Raji (cell line): ENCODE results near the gene TRPC4AP.

ENCODE experiments used
- POLR2A ChIP-seq: IDR thresholded peaks from 2 replicates; pipeline ENCODE4 v1.6.1; 2011; ENCODE audit warnings: low read depth, low read length, control low read depth; ENCODE audit not compliant: insufficient read depth

Gene TRPC4AP

DNA sequence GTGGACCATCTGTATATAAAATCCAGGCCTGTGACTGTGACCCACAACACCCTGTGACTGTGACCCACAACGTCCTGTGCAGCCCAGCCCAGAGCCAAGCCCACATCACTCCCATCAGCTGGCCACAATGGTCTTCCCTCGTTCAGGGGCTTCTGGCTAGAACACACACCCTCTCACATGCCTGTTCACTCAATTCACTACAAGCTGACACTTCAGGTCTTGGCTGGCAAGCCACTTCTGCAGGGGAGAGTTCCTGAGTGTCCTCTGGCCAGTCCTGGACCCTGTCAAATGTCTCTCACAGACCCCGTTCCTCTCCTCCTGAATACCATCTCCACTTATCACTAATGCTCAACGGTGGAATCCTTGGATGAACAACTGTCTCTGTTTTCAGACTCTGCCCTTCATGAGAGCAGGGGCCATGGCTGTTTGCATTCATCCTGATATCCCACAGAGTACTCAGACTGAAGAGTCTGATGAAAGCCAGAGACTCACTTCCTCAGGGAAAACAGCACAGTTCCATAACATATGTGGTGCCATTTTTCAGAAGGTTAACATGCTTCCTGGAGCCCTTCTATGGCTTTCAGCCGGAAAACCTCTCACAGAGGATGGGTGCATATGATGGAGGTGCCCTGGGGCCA, 80.9 kb downstream of the TRPC4AP start:
- no peak for TF ChIP-seq POLR2A

DNA sequence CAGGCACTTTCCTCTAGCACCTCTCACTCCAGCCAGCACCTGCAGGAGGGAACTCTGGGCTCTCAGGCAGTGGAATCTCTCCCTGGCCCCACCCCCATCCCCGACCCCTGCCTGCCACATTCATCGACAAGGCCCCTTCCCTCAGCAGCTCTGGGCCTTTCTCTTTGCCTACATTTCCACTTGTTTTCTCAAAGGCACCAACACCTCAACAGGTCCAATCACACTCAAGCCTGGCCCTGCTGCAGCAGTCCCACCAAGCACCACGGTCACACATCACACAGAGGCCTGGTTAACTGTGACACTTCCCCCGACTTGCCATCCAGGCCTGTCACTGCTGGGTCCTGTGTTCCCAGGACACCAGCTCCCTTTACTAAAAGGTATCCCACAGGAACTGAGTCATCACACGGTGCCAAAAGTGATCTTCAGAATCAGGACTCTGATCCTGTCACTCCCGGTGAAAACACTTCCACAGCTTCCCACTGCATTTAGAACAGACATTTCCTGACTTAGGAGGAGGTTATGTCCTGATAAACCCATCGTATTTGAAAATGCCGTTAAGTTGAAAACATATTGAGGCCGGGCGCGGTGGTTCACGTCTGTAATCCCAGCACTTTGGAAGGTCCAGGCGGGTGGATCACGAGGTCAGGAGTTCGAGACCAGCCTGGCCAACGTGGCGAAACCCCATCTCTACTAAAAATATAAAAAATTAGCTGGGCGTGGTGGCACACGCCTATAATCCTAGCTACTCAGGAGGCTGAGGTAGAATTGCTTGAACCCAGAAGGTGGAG, 82.0 kb downstream of the TRPC4AP start:
- TF ChIP-seq POLR2A = no peak

DNA sequence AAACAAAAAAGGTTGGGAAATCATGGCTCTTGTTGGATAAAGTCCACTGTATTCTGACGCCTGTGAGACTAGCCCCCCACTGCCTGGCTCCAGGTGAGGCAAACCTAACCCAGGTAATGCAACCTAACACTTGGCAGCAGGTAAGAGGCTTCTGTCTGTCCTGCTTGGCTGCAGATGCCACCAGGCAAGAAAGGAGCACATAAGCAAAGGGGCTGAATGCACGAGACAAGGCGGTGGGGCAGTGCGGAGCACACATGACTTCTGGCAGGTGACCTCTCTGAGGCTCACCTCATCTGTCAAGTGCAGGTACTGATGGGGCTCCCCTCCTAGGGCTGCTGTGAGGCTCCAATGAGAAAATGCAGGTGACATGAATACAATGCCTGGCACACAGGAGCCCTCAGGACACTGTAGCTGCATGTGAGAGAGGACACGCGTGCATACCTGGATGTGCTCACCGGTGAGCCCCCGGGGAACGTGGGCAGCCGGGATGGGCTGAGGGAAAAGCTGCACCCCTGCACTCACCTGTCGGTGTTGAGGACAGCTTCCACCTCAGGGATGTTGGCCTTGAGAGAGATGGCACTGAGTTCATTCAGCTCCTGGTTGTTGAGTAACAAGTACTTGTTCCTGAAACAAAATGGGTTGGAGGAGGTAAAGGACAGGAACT, 82.8 kb downstream of the TRPC4AP start:
- TF ChIP-seq POLR2A = no peak

DNA sequence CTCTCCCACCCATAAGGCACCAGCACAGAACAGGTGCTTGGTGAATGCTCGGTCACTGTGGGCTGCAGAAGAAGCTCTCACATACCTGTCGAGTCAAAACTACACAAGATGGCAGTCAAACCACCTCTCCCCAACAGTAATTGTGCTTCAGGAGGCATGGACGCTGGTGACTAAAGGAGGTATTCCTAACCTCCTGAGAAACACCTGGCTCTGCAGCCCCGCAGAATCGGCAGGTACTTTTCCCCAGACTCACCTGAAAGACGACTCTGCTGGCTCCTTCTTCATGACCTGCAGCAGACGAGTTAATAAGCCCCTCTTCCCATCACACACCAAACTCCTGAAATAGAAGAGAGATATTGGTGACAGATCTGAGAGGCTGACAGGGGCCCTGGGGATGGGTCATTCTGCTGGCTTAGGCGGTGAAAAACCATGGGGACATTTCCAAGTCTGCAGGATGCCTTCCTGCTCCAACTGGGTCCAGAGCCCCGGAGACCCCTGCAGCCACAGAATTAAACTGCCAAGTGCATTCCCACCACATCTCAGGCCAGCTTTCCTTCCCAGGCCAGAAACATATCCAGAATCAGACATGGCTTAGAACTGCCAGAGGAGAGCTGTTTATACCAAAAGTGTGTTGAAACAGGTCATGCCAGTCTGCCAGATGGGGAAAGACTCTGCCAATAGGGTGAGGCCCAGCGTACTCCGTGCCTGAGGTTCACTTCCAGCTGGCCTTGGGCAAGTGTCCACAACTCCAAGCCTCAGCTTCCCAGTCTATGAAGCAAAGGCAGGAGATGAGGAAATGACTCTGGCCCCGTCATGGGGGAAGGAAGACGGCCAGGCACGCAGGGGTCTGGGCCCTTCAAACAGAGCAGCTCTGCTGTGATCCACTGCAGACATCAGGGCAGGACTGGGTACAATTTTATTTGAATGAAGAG, 83.9 kb downstream of the TRPC4AP start:
- no peak for TF ChIP-seq POLR2A

DNA sequence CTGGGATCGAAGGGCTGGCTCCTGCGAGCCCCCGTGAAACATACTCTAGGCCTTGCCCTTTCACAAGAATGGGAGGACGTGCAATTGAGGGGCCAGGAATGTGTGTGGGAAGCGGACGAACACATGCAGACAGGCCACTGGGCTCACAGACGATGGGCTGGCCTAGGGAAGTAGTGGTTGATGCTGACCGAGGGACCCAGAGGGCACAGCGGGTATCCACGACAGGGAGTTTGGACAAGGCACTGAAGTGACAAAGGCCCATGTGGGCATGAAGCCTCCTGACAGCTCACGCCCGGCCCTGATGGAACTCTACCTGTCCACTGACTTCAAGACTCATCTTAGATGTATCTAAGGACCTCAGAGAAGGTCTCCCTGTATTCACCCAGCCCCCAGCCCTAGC, 84.7 kb downstream of the TRPC4AP start:
- no peak for TF ChIP-seq POLR2A

DNA sequence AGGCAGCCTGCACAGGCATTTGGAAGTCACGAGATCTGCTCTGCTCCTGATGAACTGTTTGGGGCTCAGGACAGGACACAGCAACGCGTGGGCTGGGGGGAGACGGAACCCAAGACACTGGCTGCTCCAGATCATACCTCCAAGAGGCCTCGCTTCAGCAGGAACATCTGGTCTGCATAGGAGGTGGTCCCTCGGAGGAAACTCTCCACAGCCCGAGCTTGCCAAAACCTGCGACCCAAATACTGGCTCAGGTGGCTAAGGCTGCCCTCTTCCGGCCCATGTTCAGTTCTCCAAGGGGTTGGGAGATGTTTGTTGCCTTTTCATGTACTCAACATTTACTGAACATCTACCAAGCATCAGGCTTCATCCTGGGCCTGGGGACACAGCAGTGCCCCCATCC, 85.2 kb downstream of the TRPC4AP start:
- TF ChIP-seq POLR2A = no peak

DNA sequence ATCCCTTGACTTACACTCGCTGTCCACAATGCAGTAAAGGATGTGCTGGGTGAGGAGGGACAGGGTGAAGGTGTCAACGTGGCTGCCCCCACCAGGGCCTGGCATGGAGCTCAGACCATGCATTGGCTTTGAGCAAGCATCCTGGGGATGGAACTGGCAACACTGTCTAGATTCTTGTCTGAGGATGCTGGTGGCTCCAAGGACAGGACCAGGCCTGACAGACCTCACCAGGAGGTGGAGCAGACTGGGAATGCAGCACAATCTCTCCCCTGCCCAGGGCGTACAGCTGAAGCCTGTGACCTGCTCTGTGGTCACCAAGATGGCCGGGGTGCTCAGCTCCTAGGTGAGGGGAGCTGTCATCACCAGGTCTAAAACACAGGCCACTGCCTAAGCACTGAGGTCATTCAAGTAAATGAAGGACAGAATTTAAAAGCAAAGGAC, 86.1 kb downstream of the TRPC4AP start:
- no peak for TF ChIP-seq POLR2A

DNA sequence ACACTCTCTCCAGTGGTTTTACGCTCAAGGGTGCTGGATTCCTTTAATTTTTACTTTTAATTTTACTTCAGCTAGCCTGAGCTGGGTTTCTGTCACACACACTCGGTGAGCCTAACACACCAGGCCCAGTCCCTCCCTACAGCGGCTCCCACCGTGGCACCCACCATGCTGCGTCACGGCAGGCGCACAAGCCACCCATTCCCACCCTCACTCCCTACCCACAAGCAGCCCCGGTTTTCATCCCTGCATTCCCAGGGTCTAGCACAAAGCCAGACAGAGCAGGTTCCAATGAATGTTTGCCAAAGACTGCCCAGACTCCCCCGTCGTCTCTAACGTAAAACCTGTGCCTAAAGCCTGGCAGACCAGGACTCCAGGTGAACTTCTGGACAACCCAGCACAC, 86.6 kb downstream of the TRPC4AP start:
- TF ChIP-seq POLR2A = no peak

DNA sequence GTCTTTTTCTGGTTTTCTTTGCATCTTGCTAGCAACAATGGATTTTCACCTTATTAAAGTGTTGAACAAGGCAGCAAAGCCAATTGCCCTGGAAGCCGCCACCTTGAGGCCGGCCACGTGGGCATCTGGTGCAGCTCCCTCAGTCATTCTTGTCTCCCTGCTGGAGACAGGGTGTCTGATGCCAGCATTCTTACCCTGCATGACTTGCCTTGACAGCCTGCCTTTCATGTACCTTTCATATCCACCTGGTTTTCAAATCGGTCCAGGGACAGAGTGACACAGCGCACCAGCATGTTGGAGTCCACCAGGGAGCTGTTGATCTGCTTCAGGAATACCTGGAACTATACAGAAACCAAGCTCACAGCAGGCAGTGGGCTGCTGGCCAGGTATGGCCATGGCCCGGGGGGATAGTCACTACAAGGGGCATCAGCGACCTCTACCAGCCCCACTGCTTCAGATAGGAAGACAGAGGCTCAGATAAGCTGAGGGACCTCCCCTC, 87.1 kb downstream of the TRPC4AP start:
- TF ChIP-seq POLR2A = no peak

DNA sequence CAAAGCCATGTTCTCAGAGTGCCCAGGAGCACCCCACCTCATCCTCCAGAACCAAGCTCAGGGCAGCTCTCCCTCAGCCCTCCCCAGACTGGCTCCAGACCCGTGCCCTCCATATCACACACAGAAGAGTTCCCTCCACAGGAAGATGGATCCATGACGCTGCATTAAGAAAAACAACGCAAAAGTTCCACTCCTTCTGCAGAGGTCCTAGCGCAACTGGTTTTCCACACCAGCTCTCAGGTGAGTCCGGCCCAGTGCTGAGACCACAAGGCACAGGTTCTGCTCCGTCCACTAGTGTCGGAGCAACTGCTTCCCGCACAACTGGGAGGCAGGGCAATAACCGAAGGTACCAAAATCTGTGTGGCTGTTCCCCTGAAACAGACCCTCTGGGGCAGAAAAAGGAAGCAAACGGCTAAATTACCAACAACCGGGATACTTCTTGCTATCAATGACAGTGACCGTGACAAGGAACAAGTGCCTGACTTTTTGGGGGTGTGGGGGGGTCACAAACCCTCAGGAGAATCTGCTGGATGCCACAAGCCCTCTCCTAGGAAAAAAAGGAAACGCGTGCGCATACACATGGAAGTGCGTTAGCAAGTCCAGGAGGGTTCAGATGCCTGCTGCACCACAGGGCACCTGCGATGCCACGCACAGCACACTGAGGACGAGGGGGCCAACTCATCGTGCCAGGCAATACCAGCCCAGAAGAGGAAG, 87.7 kb downstream of the TRPC4AP start:
- no peak for TF ChIP-seq POLR2A

DNA sequence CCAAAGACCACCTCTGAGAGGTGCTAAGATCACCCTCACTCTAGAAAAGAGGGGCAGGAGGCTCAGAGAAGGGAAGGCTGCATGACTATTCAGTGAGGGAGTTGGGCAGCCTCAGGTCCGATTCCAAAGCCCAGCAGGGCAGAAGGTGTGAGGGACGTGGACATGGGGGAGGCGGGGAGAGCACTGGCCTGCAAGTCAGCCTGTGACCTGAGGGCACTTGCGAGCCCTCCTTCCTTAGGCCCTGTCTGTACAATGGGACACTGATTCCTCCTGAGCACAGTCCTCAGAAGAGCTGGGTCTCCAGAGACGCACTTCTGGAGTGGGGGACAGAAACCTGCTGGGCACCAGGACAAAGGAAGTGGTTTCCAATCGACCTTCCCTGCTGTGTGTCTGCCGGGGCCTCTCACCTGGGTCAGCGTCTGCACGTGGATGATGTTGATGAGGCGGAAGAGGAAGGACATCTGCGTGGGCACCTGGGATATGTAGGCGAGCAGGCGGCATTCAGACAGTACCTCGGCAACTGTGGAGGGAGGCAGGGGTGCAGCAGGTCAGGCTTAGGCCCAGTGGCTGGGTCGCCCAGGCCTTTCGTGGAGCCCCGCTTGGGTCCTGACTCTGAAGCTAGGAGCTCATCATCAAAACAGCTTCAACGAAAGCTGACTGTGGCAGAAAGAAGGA, 88.4 kb downstream of the TRPC4AP start:
- TF ChIP-seq POLR2A = no peak

DNA sequence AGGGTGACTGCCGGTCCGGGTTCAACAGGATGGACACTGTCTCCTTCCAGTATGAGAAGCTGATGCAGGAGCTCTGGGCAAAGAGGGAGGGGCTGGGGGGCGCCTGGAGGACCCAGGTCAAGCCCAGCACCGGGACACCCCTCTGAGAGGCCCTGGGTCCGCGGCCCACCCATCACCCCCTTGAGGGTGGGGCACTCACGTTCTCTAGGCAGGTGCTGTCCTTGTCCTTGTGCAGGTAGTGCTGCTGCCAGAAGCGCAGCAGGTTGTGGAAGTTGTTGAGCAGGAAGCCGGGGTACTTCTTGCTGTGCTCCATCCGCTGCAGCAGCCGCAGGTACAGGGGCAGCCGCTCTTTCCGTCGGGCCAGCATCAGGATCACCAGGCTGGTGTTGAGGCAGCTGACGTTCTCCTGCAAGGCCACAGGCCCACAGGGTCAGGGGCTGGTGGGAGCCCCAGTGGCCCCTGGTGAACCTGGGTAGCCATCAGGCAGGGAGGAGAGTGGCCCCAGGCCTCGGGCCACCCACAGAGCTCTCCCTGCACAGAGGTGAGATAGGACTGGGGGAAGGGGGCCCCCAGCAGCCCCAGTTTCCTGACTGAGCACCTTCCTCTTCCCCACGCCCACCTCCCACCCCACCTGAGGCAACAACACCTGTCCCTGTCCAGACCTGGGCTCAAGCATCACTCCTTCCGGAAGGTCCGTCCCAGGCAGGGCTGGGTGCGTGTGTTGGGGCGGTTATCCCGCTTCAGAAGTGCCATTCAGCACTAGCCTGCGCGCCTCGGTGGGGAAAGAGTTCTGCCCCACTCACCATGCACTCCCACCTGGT, 89.2 kb downstream of the TRPC4AP start:
- no peak for TF ChIP-seq POLR2A

DNA sequence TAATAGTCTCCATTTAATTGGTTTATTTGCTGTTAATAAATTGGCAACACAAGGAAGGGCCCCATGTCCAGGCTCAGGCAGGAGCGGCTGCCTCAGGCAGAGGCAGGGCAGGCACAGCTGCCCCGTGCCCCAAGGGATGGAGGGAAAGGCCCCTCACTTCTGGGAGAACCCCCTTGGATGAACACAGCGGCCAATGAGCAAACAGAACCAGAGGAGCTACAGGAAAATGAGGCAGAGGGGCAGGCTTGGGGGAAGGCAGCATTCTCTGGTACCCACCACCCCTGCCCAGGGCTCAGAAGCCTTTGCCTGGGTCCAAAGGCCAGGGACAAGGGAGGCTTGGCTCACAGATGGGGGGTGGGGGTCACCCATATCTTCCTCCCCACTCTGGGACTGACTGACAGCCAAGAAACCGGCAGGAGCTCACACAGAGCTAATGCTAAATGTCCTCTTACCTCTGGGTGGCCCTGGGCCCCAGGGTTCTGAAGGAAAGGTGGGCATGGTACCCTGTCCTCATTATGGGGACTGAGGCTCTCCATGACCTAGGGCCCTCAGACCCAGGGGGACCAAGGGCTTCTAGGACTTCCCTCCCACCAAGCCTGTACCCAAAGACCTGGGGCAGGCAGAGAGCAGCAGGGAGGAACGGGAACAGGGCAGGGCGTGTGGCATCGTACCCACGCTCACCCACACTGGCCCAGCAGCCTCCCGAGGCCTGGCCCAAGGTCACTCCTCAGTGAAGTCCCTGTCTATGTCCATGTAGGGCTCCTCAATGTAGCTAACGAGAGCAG, 90.0 kb downstream of the TRPC4AP start:
- no peak for TF ChIP-seq POLR2A
